ENCODE data around the gene RNASE13. TPM values are rescaled to one million over a fixed set of nuclear protein-coding genes. Genes with fewer than 3 reads are reported as not detected.

Gene RNASE13
- total RNA-seq, 1 experiment from 2014 or later, result not detected

DNA sequence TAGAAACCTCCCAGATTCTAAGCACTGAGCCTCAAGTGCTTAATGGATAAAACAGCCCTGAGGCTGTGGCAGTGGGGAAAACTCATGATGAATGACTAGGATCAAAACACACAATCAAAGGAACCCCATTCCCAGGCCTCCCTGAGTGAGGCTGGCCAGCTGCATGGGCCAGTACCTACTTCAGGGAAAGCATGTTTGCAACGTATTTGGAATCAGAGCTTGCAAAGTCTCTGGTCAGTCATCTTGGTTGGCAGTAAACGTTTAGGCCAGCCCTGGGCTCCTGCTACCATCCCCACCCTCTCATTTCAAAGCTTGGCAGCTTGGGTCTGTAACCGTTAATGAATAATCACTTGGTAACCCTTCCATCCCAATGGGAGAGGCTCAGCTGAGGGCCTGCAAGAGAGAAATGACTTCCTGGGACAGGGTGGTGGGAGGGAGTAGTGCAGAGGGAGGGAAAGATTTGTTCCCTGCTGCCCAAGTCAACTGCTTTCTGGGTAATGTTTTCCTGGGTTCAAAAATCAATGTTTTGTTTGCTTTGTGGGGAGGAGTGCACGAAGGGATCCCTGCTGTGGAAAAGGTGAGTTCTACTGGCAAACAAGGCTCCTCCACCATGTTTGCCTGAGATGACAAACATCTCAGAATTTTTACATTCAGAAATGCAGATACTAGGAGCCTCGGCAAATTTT lies 21.0 kb upstream of the RNASE13 start:
- no peaks in the 10 kb centered on the region for H3K23me2 ChIP-seq (ENCODE audit: insufficient read length, low read depth, low read length, poor library complexity, severe bottlenecking)
- H3K27ac ChIP-seq (ENCODE audit: insufficient read length, low read depth, low read length), result no peak overlapping the region
- Mint-ChIP-seq H3K36me3 (ENCODE audit: insufficient read depth in 1 of 3, low read depth in 3 of 3) (no peaks in the 10 kb centered on the region), H3K4me1 (peaks cover 11 to 14% of the 10 kb centered on the region in 2 experiments), H3K27me3 (ENCODE audit: low read depth) (no peaks in the 10 kb centered on the region), H3K4me3 (no peak overlapping the region), H3K27ac (no peak overlapping the region), H3K9me3 (no peaks in the 10 kb centered on the region)
- DNase-seq, result no peak
- H4K91ac ChIP-seq (ENCODE audit: insufficient read length, low read depth, low read length), result no peak overlapping the region
- H2AK5ac ChIP-seq (ENCODE audit: insufficient read length, low read length), result no peak overlapping the region
- H3K9ac ChIP-seq (ENCODE audit: extremely low read depth, insufficient read length, low read length), result no peak overlapping the region
- H4K20me1 ChIP-seq (ENCODE audit: control insufficient read depth, insufficient read depth, insufficient read length), result no peaks in the 10 kb centered on the region
- no peak overlapping the region for H4K8ac ChIP-seq (replicated peaks; ENCODE audit: insufficient read length, low read depth, low read length)
- TF ChIP-seq, protein P1, sequence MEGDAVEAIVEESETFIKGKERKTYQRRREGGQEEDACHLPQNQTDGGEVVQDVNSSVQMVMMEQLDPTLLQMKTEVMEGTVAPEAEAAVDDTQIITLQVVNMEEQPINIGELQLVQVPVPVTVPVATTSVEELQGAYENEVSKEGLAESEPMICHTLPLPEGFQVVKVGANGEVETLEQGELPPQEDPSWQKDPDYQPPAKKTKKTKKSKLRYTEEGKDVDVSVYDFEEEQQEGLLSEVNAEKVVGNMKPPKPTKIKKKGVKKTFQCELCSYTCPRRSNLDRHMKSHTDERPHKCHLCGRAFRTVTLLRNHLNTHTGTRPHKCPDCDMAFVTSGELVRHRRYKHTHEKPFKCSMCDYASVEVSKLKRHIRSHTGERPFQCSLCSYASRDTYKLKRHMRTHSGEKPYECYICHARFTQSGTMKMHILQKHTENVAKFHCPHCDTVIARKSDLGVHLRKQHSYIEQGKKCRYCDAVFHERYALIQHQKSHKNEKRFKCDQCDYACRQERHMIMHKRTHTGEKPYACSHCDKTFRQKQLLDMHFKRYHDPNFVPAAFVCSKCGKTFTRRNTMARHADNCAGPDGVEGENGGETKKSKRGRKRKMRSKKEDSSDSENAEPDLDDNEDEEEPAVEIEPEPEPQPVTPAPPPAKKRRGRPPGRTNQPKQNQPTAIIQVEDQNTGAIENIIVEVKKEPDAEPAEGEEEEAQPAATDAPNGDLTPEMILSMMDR (conservative IDR thresholded peaks at IDR 0.05), result no peak
- H2BK20ac ChIP-seq (ENCODE audit: low read depth, low read length, poor library complexity, severe bottlenecking), result no peak overlapping the region
- H3K27me3 ChIP-seq (ENCODE audit: insufficient read depth, low read length), result no peaks in the 10 kb centered on the region
- no peaks in the 10 kb centered on the region for H3K9me3 ChIP-seq (ENCODE audit: control insufficient read depth, low read depth, low read length)
- no peaks in the 10 kb centered on the region; the same call in 1 of the 2 replicates for H3K4me1 ChIP-seq (ENCODE audit: insufficient read depth, low read length)
- H2BK15ac ChIP-seq (ENCODE audit: low read depth, low read length), result no peak overlapping the region
- no peak overlapping the region for H2BK12ac ChIP-seq (ENCODE audit: insufficient read length, low read depth, low read length)
- no peak overlapping the region for H2BK5ac ChIP-seq (ENCODE audit: insufficient read length, low read length)
- H2AFZ ChIP-seq (ENCODE audit: low read length), result no peak overlapping the region
- no peak overlapping the region for H3K23ac ChIP-seq (ENCODE audit: insufficient read length, low read depth, low read length)
- H3K56ac ChIP-seq (ENCODE audit: insufficient read length, low read depth, low read length), result no peak overlapping the region
- no peak overlapping the region for H4K5ac ChIP-seq (ENCODE audit: insufficient read length, low read depth, low read length)
- no peaks in the 10 kb centered on the region for H3K79me1 ChIP-seq (ENCODE audit: insufficient read depth, low read depth, low read length, poor library complexity, severe bottlenecking)
- no peak overlapping the region for H3K14ac ChIP-seq (ENCODE audit: insufficient read depth, low read length)
- no peak overlapping the region for H3K18ac ChIP-seq (ENCODE audit: insufficient read length, low read depth, low read length)
- no peak overlapping the region for H3T11ph ChIP-seq (ENCODE audit: low read length)
- WGBS (ENCODE audit: extremely low coverage, insufficient read length, low lambda C conversion rate), result no CpG with 5 or more reads among the region's 5 CpGs
- H2BK120ac ChIP-seq (ENCODE audit: low read depth, low read length, poor library complexity, severe bottlenecking), result no peak overlapping the region
- no peak overlapping the region for H3K4me2 ChIP-seq (ENCODE audit: insufficient read depth, insufficient read length, low read length)
- no peaks in the 10 kb centered on the region for H3K79me2 ChIP-seq (ENCODE audit: insufficient read depth, low read length)
- H3K4ac ChIP-seq (ENCODE audit: low read depth, low read length), result no peak overlapping the region
